ENCODE data around the gene LLPH. TPM values are rescaled to one million over a fixed set of nuclear protein-coding genes. Genes with fewer than 3 reads are reported as not detected.

The LLPH gene
- total RNA-seq, 1 experiment from 2014 or later = 51.3 TPM

GRCh38 chr12:66140731-66141130 lies 10.2 kb upstream of the LLPH start:
- no TSS peak for BruUV-seq (replicated peaks)
- no peak overlapping the region for H3K27ac ChIP-seq (ENCODE audit: low read depth, low read length, poor library complexity, severe bottlenecking)
- intact Hi-C loops (cut with micrococcal nuclease; ENCODE audit: unreplicated experiment) = loop anchor here (10.0 kb wide), 1 partner anchor 554 kb away; no protein-coding TSS in a partner anchor
- TF ChIP-seq CTCF (conservative IDR thresholded peaks at IDR 0.05; ENCODE audit: low read depth, low read length) (no peak), EZH2 (IDR thresholded peaks at IDR 0.05; ENCODE audit: borderline replicate concordance, low read depth, low read length, poor library complexity, severe bottlenecking) (no peak)
- peaks cover 31% of the 10 kb centered on the region for H3K9me3 ChIP-seq (ENCODE audit: low read depth, low read length, poor library complexity, severe bottlenecking)
- ChIA-PET POLR2A (ENCODE audit: low non-redundant PET) (no interaction called here), CTCF (no interaction called here)
- H3K4me1 ChIP-seq (ENCODE audit: insufficient read depth, low read length, poor library complexity, severe bottlenecking) = peaks cover 11% of the 10 kb centered on the region
- no peaks in the 10 kb centered on the region for H3K27me3 ChIP-seq (replicated peaks; ENCODE audit: insufficient read depth, low read depth, low read length, poor library complexity)
- DNase-seq (ENCODE audit: low spot score) = no peak
- peaks cover 61% of the 10 kb centered on the region for H3K36me3 ChIP-seq (ENCODE audit: insufficient read depth, low read length, poor library complexity, severe bottlenecking)
- H3K4me3 ChIP-seq (ENCODE audit: low read depth, low read length, poor library complexity, severe bottlenecking) = no peak overlapping the region

- BruUV-seq (replicated peaks) = no TSS peak
- ChIA-PET POLR2A (ENCODE audit: low non-redundant PET) (no interaction called here), CTCF (no interaction called here)
- Histone ChIP-seq H3K4me1 (ENCODE audit: insufficient read depth, low read length, poor library complexity, severe bottlenecking) (no peaks in the 10 kb centered on the region), H3K9me3 (ENCODE audit: low read depth, low read length, poor library complexity, severe bottlenecking) (peaks cover 31% of the 10 kb centered on the region), H3K27ac (ENCODE audit: low read depth, low read length, poor library complexity, severe bottlenecking) (no peak overlapping the region), H3K36me3 (ENCODE audit: insufficient read depth, low read length, poor library complexity, severe bottlenecking) (peaks cover 61% of the 10 kb centered on the region), H3K27me3 (replicated peaks; ENCODE audit: insufficient read depth, low read depth, low read length, poor library complexity) (no peaks in the 10 kb centered on the region), H3K4me3 (ENCODE audit: low read depth, low read length, poor library complexity, severe bottlenecking) (no peak overlapping the region)
- intact Hi-C loops (cut with micrococcal nuclease; ENCODE audit: unreplicated experiment) = no loop called here
- DNase-seq (ENCODE audit: low spot score) = no peak
- TF ChIP-seq CTCF (conservative IDR thresholded peaks at IDR 0.05; ENCODE audit: low read depth, low read length) (no peak), EZH2 (IDR thresholded peaks at IDR 0.05; ENCODE audit: borderline replicate concordance, low read depth, low read length, poor library complexity, severe bottlenecking) (no peak)
These were observed 8.8 kb upstream of the LLPH start for GRCh38 chr12:66139328-66139727.

GRCh38 chr12:66137937-66138336 lies 7.4 kb upstream of the LLPH start:
- H3K36me3 ChIP-seq (ENCODE audit: insufficient read depth, low read length, poor library complexity, severe bottlenecking) = peaks cover 61% of the 10 kb centered on the region
- peaks cover 31% of the 10 kb centered on the region for H3K9me3 ChIP-seq (ENCODE audit: low read depth, low read length, poor library complexity, severe bottlenecking)
- POLR2A ChIA-PET (ENCODE audit: low non-redundant PET) = no interaction called here
- CTCF ChIA-PET = interaction anchor here (0.6 kb wide), 2 partner anchors 54 to 165 kb away, joined by 3 to 8 read pairs; partner anchors contain the start of gene HELB
- H3K27me3 ChIP-seq (replicated peaks; ENCODE audit: insufficient read depth, low read depth, low read length, poor library complexity) = no peaks in the 10 kb centered on the region
- no peak for DNase-seq (ENCODE audit: low spot score)
- H3K27ac ChIP-seq (ENCODE audit: low read depth, low read length, poor library complexity, severe bottlenecking) = no peak overlapping the region
- no peak for TF ChIP-seq CTCF (conservative IDR thresholded peaks at IDR 0.05; ENCODE audit: low read depth, low read length)
- no peak for TF ChIP-seq EZH2 (IDR thresholded peaks at IDR 0.05; ENCODE audit: borderline replicate concordance, low read depth, low read length, poor library complexity, severe bottlenecking)
- H3K4me3 ChIP-seq (ENCODE audit: low read depth, low read length, poor library complexity, severe bottlenecking) = no peak overlapping the region
- intact Hi-C loops (cut with micrococcal nuclease; ENCODE audit: unreplicated experiment) = no loop called here
- BruUV-seq (replicated peaks) = no TSS peak
- no peaks in the 10 kb centered on the region for H3K4me1 ChIP-seq (ENCODE audit: insufficient read depth, low read length, poor library complexity, severe bottlenecking)

Measured in A673 (cell line).